Aortic smooth muscle cell (primary cell): Measurements from ENCODE around the gene MIS18A. TPM values are rescaled to one million over a fixed set of nuclear protein-coding genes. Genes with fewer than 3 reads are reported as not detected.

Source experiments
- total RNA-seq: library from RNA; depleted of rRNA; stranded (reverse); fragments of >200 nt; gene quantifications from 2 replicates; pipeline ENCODE4 v1.2.3, GENCODE V29; 2014

Gene MIS18A
- total RNA-seq, result 6.4 and 8.2 TPM in 2 replicates

DNA sequence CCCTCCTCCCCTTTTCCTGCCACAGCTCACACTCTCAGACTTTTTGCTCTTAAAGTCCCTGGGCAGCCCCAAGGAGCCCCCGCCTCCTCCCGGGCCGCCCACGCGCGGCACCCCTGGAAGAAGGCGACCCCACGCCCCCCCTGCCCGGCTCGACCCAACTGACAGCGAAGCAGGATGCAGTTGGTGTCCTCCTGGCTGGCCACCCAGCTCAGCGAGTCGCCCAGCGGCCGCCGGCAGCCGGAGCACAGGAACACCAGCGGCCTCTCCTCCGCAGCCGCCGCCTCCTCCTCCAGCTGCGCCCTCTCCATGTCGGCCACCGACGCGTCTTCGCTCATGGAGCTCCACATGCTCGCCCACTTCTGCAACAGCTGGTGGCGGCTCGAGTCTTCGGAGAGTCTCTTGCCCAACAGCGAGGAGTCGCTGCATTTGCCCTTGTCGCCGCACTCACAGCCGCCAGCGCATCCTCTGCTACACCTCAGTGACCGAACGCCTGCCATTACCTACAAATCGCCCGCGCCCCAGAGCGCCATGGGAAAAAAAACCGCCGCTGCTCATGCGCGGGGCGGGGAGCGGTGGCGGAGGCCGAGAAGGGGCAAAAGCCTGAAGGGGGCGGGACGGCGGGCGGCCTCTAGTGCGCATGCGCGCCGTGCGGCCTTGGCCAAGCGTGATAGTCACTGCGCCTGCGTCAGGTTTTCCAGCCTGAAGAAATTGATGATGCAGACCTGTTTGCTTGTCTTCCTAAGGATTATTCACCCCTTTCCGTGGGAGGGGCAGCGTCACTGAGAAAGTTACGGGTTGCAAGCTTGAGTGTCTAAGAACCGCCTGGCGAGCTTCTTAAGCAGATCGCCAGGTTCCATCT, at the start of gene MIS18A:
MIS18A (minus strand) TSS at position 532 of the 859 bp plus-strand sequence; CDS start at position 497, 35 bp downstream.

GRCh38 chr21:32298658-32299081, 19.8 kb upstream of the MIS18A start, which contains the start of gene MRAP:
Gene MRAP, plus strand, starts transcription at chr21:32298855. Its CDS starts 117 bp downstream, at chr21:32298972.

Other genes with a start within 250 kb of the MIS18A start
- gene MRAP, start 19.8 kb upstream of the MIS18A start, total RNA-seq, result not detected in 2 replicates
- gene URB1, start 114.0 kb upstream of the MIS18A start, total RNA-seq, result 12.4 and 19.0 TPM in 2 replicates
- gene EVA1C, start 133.7 kb upstream of the MIS18A start, total RNA-seq, result 24.5 and 47.8 TPM in 2 replicates